Myocyte (in vitro differentiated cells): Measurements from ENCODE around the gene LRRC63. TPM values are rescaled to one million over a fixed set of nuclear protein-coding genes. Genes with fewer than 3 reads are reported as not detected.
"Not testable (repeated sequence)": the region's sequence is repeated elsewhere in the genome, so short reads cannot be mapped to it uniquely, and the experiment has no call there.

ENCODE experiments used
- DNase-seq: peaks from one replicate; pipeline ENCODE4 v3.0.0-alpha.2; 2012; ENCODE audit warnings: low read depth
- total RNA-seq: library from RNA; depleted of rRNA; stranded (reverse); fragments of >200 nt; gene quantifications from 2 replicates; pipeline ENCODE4 v1.2.3, GENCODE V29; 2014

Gene LRRC63
- total RNA-seq, 1 donor from 2014 or later, result not detected

DNA sequence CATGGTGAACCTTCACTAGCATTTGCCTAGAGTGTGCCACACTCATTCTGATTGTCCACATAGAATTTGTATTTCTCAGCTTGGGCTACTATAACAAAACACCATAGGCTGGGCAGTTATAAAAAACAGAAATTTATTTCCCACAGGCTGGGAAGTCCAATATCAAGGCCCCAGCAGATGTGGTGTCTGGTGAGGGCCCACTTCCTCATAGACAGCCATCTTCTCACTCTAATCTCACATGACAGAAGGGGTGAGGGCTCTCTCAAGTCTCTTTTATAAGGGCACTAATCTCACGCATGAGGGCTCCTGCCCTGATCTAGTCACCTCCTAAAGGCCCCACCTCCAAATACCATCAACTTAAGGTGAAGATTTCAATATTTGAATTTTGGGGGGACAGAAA, 53.6 kb downstream of the LRRC63 start:
- DNase-seq, result no peak

DNA sequence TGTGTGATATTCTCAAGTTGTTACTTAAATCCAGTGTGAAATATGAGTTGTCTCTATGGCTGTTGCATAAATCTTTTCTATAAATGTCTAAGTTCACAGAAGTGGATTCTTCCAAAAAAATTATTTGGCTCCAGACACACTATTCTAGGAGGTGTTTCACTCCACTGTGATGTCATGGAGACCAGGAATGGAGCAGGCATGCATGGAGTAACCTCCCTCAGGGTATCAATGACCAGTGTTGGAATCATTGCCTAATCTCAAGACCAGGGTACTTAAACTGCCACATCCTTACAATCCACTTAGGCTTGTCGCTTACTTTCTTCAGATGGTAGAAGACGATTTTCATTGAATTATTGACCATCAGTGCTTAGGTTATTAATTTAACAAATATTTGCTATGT, 55.4 kb downstream of the LRRC63 start:
- no peak for DNase-seq

DNA sequence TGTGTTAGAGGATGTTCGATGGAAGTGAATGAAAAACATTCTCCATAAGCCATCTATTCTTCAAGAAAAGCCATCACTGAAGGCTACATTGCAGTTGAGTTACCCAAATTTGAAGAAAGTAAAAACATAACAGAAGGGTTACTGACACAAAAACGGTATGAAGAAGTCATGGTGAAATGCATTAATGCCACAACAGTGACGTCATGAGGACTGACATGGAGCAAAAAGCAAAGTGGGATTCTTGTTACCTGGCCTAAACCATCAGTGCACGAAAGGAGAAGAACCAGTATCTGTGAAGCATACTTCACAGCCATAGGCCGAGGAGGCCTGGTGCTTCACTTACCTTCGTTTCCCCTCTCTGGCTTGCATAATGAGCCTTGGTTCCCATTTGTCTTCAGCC, 58.7 kb downstream of the LRRC63 start:
- DNase-seq, result no peak

DNA sequence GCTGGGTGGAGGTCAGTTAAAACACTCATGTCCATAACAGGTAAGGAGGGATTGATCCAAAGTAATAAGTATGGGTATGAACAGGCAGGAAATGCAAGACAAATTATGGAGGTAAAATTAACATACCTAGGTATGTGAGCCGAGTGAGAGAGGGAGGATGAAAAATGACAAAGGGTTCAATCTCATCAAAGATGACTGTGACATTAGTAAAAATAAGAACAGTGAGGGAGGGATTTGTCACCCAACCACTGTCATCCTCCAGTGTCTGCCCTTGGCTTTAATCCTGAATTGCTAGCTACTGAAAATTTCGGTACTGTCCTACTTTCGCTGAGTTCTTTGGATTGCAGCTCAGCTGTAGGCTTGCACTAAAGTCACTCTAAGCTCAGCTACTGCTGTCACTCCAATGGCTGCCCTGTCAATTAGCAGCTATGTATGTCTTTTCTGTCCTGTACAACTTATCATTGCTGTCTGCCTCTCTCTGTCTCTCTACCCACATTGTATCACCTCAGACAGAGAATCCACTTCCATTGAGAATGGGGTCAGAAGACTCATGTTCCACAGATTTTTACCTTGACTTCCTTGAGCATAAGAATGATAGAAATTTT, 62.5 kb downstream of the LRRC63 start:
- DNase-seq, result no peak

DNA sequence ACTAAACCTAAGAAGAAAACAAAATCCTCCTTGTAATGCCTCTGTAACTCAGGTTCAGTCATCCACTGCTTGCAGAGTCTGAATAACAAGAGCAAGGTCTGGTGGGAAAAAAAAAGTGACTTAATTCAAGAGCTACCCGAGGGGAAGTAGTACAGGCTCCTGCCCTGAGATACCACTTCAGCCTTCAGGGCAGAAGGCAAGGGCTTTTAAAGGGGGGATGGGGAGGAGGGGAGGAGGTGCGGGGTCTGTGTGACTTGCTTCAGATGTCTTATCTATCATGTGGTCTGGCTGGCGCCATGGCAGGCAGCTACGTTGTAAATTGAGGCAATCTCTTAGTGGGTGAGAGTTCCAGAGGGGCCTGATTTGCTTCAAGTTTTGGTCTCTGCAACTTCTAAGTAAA, 66.7 kb downstream of the LRRC63 start:
- DNase-seq, result no peak

DNA sequence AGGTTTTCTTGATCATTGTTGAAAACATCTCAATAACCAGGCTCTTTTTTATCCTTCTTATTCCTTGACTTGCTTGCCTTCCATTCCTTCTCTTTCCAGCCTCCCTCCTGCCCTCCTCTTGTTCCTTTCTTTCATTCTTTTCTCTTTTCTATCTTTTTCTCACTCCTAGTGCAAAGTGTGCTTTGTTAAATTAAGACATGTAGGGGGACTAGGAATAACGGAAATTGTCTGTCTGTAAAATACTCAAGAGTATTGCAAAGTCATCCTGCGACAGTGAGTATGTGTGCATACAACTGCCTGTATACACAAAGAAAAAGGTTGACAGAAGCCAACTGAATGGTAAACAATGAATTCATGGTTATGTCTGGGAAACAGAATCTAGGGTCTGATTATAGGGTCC, 70.1 kb downstream of the LRRC63 start:
- no peak for DNase-seq

DNA sequence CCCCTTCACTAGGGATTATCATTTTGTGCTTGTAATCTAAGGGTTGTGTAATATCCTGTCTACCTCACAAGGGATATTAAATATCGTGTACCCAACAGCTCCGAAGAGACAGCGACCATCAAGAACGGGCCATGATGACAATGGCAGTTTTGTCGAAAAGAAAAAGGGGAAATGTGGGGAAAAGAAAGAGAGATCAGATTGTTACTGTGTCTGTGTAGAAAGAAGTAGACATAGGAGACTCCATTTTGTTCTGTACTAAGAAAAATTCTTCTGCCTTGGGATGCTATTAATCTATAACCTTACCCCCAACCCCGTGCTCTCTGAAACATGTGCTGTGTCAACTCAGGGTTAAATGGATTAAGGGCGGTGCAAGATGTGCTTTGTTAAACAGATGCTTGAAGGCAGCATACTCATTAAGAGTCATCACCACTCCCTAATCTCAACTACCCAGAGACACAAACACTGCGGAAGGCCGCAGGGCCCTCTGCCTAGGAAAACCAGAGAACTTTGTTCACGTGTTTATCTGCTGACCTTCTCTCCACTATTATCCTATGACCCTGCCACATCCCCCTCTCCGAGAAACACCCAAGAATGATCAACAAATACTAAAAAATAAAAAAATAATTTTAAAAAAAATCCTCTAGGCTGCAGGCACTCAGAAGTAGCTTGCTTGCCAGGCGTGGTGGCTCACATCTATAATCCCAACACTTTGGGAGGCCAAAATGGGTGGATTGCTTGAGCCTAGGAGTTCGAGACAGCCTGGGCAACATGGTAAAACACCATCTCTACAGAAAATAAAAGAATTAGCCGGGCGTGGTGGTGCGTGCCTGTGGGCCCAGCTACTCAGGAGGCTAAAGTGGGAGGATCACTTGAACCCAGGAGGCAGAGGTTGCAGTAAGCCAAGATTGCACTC, 72.4 kb downstream of the LRRC63 start:
- DNase-seq, result not testable (repeated sequence)

DNA sequence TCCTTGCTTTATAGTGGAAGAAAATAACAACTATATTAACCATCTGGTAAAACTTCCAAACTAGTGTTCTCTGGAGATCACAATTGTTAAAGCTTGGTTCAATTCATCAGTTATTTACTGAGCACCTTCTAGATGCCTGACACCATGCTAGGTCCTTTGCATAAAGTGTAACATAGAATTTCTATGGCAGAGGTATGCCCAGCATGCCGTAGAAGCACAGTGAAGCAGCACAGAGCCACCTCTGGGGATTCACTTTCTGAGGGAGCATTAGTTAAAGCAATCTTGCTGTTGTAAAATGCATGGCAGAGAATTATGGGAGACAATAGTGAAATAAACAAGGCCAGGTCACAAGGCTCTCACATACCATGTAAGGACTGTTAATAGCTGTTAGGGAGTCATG, 75.2 kb downstream of the LRRC63 start:
- no peak for DNase-seq

DNA sequence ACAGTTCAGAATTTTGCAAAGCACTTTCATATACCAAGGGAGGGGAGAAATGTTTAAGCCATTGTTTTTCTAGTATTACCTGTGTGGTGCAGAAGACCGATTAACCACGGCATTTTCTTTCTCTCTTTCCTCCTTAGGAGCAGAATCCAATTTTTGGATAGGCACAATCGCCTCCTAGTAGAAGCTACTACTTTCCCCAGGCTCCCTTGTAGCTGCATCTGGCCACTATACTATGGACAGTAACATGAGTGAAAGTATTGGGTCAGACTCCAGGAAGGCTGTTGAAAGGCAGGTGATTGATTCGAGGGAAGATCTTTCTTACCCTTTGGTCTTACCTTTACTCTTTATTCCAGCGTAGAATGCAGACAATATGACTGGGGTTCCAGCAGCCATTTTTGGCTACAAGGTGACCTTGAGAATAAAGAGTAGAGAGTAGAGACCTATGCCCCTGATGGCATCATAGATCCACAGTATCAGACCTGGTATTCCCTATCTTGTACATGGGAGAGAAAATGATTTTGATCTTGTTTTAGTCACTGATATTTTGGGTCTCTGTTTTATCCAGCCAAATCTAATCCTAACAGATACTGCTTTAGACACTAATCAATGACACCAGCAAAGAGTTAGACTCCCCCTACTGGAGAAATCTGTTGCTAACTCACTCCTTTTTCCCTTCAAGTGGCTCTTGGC, 77.0 kb downstream of the LRRC63 start:
- DNase-seq, result peak; percentile 30

DNA sequence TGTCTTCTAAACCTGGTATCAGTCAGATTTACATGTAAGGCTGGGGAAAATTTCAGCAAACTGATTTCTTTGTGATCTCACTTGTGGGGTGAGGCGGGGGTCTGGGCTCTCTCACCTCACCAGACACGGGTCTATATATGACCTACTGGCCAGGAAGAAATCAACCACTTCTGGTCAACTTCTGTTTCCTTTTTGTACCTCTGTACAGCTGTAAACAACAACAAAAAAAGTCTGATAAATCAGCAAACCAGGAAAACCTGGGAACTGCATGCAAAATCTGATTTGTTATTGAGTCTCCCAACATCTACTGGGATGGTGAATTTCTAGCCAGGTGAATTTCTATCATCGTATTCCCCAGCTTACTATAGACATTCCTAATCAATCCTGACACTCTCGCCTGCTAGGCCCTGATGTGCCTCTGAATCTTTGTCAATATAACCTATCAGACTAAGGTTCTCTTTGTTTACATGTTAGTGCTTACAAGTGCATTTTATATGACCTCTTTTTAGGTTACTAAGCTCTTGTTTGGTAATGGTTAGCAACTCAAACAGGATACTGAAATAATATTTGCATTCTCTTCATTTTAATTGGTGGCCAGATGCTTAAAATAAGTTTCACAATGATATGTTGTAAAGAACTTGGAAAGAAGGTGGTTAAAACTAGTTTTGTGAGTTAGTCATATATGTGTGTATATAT, 77.7 kb downstream of the LRRC63 start:
- no peak for DNase-seq

DNA sequence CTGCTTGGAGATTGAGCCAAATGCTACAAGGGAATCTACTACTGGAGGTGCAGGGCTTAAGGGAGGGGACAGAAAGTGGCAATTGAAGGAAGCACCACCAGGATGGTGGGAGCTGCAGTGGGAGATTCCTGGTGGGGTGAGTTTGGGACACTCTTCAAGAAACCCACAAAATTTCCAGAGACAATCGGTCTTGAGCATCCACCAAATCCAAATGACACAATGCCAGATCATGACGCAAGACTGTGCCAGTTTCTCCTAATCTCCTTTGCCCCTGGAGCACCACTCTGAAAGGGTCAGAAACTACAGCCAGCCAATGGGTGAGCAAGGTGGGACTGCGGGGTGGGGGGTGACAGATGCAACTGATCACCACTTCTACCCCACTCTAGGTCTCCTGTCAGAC, 78.7 kb downstream of the LRRC63 start:
- DNase-seq, result no peak

DNA sequence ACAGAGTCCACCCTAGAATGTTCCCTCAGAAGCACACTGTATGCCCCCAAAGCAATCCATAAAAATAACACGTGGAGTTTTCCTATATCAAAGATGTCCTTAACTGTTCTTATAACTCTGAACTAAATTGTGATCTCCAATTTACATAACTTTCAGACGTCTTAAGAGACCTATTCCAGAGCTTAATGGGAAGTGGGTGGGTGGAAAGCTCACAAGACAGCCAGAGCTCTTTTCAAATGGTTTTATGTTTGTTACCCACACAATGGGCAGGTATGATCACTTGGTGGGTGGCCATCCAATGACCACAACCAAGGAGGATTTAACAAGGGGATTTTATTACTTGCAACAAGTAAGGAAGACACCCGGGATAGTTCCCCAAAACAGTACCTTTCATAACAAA, 81.7 kb downstream of the LRRC63 start:
- no peak for DNase-seq

DNA sequence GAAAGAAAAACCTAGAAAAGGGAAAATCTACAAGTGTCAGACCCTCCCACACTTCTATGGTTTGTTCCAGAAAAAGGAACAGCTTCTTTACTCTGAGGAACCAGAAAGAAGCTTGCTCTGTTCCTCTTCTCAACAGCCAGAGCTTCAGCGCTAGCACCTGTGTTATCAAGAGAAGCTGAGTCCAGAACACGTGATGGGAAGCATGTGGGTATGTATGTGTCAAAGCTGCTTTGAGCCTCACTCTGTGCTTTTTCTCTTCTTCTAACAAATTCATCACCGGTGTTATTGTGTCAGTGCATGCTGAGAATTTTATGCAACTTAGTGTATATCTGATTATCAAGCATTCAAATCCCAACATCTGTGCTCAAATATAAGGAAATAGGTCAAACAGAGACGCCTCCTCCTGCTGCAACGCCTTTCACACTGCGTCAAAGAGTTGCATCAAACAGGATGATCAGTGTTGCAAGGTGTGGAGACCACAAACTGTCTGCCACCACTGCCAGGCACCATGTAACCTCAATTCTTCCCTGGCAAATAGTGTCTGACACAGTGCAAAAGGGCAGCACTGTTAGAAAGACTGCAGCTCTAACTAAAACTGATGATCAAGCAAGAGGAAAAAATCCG, 83.9 kb downstream of the LRRC63 start:
- no peak for DNase-seq

DNA sequence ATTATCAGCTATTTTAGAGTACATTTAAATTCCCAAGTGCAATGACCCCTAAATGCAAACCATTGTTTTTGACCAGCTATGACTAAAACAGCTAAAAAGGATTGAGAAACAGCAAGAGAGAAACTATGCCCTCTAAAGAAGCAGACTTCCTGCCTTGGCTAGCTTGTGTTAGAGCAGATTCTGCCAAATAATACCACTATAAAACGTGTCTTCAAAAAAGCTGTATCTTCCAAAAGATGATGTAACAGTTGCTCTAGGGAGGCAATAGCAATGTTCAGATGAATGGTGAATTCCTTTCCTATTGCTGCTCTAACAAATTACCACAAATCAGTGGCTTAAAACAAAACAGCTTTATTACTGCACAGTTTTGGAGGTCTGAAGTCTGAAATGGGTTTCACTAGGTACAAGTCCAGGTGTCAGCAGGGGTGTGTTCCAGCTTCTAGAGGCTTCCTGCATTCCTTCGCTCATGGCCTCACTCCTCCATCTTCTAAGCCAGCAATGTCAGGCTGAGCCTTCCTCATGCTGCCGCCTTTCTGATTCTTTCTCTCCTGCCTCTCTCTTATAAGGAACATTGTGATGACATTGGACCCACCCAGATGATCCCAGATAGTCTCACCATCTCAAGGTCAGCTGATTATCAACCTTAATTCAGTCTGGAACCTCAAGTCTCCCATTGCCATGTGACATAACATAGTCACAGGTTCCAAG, 84.5 kb downstream of the LRRC63 start:
- peak; percentile 42 for DNase-seq

DNA sequence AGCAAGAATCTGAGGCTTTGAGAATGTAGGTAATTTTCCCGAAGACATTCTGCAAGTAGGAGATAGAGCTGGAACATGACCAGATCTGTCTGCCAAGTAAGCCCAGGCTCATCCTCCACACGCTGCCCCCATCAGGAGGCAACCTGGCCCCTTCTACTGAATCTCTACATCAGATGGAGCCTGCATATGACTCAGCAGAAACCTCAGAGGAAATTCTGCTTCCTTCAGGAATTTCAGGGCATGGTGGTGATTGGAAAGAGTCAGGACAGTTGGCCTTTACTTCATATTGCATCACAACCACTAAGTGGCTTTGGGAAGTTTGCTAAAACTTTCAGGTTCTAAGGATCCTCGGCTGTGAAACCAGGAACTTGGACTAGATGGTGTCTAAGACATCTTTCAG, 85.2 kb downstream of the LRRC63 start:
- peak; percentile 31 for DNase-seq

DNA sequence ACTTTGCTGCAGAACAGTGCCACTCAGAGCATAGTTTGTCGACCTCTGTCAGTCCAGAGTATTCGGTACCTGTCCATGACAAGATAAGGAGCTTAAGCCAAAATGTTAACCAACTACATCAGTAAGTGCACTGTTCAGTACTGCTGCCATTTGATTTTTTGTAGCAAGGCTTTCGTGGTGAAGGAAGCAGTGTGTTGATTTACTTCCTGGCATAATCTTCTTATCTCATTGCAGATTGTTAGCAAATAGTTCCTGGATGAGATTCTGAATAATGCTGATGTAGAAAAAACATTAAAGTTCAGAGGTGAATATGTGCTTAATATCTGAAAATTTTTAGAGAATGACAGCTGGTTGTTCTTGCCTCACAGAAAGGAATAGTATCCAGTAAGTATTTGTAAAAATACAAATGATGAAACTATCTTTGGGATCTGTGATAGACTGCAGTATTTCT, 85.7 kb downstream of the LRRC63 start:
- no peak for DNase-seq

DNA sequence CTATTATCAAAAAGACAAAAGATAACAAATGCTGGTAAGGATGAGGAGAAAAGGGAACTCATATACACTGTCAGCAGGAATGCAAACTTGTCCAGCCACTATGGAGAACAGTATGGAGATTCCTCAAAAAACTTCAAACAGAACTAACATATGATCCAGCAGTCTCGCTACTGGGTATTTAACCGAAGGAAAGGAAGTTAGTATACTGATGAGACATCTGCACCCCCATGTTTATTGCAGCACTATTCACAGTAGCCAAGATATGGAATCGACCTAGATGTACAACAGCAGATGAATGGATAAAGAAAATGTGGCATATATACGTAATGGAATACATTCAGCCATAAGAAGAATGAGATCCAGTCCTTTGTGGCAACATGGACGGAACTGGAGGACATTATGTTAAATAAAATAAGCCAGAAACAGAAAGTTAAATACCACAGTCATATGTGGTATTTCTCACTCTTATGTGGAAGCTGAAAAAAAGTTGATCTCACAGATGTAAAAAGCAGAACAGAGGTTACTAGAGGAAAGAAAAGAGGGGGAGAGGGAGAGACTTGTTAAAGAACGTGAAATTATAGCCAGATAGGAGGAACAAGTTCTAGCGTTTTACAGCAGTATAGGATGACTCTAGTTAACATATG, 92.1 kb downstream of the LRRC63 start:
- no peak for DNase-seq

DNA sequence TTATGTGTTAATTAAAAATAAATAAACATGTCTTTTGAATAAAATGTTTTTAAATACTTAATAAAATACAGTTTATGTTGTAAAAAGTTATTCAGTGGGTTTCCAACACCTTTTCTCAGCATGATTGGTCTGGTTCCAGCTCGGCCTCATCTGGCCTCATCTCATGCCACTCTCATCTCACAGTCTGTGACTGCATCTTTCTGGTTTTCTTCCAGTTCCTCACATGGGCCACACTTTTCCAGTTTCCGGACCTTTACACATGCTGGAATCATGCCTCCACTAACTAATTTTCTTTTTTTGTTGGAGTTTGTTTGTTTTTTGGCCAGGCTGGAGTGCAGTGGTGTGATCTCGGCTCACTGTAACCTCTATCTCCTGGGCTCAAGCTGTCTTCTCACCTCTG, 92.8 kb downstream of the LRRC63 start:
- no peak for DNase-seq

DNA sequence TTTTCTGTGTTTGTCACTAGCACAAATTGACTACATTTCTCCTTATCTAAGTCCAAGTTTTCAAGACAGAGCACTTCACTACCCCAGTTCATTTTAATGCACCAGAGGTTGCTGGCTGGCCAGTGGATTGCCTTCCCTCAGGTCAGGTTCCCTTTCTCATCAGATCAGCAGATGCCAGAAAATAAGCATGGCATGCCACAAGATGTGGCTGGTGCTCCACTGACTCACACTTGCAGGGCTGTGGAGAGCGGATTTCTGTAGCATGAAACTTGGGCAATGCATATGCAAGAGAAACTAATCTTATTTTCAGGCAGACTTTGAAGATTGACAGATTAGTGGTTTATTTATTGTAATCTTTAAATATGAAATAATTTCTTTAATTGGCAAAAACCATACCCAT, 95.8 kb downstream of the LRRC63 start:
- peak; percentile 6 for DNase-seq

DNA sequence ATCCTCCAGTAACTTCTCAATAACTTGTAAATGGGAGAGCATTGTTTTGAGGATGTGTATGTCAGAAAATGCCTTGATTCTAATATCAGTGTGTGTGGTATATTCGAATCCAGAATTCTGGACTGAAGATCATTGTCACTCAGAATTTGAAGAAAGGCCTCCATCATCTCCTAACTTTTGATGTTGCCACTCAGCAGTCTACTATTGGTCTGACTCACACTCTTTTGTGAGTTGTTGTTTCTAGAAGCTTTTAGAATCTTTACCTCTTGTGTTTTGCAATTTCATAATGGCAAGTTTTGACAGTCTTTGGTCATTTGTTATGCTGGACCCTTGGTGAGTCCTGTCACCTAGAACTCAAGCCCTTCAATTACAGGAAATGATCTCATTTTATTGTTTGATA, 98.3 kb downstream of the LRRC63 start:
- DNase-seq, result no peak
